Measurements from ENCODE around the gene TSPAN11.

The TSPAN11 gene

DNA sequence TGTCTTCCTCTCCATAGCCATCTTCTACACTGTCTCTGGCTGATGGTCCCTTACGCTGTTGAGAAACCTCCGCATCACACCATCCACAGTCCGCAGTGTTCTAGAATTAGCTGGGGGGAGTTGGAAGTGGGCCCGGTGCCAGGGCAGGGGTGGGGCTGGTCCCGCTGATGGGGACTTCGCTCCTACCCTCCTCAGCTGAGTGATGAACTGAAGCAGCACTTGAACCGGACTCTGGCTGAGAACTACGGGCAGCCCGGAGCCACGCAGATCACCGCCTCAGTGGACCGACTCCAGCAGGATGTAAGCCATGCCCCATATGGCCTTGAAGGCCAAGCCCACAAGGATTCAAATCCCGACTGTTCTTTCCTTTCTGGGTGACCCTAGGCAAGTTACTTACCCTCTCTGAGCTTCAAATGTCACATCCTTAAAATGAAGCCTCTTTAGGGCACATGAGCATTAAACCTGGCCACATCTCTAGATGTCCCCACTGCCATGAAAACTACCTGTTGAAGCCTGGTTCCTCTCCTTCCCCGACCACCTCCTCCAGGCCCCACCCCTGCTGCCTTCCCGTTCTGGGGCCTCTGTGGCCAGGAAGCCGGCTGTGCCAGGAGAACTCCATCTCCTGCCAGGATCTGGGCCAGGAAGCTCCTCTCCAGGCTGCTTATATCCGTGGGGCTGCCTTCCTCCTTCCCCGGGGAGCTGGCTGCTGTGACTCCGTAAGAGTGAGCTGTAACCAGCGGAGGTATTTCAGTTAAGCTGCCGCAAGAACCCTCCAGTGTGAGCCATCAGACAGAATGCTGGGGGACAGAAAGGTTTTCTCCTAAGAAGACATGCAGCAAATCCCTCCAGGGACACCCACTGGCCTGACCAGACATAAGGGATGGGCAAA lies 53.1 kb downstream of the TSPAN11 start:
- no peak for DNase-seq (ENCODE audit: low read depth in 2 of 2)

DNA sequence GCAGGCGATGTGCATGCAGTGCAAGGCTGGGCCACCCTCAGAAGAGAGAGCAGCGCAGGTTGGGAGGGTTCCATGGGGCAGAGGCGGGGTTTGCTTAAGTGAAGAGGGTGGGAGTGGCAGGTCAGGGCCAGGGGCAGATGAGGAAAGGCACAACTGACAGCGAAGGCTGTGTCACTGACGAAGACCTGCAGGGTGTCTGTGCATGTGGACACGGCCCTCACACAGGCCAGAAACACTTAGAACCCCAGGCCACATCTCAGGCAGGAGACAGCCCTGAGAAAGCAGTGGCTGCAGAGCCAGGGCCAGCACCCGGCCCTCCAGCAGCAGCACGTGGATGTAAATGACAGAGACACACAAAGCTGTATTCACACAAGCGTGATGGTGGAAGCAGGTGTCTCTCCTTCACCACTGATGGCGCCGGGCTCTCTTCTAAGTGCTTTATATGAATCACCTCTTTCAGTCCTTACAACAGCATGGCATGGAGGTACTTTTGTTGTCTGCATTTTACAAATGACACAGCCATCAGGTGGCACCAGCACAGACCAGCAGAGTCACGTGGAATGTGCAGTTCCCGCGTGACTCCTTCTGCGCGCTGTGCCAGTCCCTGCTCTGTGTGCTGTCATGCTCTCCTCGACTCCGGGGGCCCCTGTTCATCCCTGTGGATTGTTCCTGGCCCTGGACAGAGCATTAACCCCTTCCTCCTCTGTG lies 54.6 kb downstream of the TSPAN11 start:
- no peak for DNase-seq (ENCODE audit: low read depth in 2 of 2)

DNA sequence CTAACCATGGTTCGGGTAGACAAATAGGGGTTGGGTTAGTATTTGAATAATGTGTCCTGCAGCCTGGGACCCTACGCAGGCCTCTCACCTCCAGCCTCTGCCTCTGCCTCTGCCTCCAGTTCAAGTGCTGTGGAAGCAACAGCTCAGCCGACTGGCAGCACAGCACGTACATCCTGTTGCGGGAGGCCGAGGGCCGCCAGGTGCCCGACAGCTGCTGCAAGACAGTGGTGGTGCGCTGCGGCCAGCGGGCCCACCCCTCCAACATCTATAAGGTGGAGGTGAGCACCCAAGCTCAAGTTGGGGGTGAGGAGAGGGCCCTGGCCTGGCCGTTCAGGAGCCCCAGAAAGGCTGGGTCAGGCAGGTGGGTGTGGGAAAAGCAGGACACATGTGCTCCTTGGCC lies 55.9 kb downstream of the TSPAN11 start:
- DNase-seq (ENCODE audit: low read depth in 2 of 2): no peak

DNA sequence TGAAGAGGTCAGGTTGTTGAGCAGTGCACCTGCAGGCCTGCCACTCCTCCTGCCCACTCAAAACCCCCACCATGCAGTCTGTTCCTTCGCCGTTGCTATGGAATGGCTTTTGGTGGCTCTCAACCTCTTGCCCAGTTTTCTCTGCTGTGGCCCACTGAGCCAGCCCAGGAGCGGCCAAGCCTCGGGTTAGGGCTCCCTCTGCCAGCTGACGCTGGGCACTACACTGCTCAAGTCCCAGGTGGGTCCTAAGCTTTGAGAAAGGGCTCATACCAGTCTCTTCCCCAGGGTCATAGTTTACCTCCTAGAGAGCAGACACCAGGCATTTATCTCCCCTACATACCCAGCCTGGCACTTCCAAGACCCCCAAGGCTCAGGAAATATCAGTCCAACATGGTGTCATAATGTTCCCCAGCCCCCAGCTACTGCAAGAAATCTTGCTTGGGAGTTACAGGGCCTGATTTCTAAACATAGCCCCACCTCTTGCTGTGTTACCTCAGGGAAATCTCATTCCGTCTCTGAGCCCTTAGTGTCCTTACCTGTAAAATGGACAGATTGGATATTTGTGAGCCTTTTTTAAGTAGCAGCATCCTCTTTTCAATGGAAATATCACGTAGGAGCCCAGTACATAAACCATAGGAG lies 59.4 kb downstream of the TSPAN11 start:
- DNase-seq (ENCODE audit: low read depth in 2 of 2): peak in 1 of 2 experiments; percentile 20

DNA sequence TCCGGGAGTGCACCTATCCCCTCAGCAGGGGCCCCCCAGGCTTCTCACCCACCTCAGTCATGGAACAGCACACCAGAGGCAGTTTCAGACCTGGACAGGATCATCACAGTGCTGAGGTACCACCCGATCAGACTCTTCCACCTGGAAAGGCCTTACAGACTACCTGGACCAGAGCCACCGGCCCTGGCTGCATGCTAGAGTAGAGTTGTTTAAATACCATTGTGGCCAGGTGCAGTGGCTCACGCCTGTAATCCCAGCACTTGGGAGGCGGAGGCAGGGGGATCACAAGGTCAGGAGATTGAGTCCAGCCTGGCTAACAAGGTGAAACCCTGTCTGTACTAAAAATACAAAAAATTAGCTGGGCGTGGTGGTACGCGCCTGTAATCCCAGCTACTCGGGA lies 61.5 kb downstream of the TSPAN11 start:
- DNase-seq (ENCODE audit: low read depth in 2 of 2): no peak

DNA sequence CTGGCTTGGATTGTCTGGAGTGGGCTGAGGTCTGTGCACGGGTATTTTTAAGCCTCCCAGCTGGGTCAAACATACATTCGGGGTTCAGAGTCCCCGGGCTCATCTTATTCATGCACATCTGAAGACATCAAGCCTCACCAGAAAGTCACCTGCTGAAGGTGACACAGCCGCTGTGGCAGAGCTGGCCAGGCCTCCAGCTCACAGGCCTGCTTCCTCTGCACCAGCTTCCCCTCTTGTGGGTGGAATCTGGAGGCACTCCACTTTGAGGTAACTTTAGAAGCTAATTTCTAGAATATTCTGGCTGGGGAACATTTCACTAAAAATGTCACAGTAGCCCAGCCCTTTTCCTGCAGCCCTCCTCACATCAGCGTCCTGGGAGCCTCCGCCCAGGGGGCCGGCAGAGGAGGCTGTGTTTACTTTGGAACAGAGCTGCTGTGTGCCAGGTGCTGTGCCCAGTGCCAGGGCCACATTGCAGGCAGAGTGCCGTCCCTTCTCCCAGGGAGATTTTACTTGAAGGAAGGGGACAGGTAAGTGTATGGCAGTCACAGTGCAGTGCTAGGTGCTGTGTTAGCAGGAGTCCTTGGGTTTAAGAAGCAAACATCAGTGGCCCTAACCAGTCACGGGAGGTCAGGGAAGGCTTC lies 62.2 kb downstream of the TSPAN11 start:
- DNase-seq (ENCODE audit: low read depth in 2 of 2): no peak

DNA sequence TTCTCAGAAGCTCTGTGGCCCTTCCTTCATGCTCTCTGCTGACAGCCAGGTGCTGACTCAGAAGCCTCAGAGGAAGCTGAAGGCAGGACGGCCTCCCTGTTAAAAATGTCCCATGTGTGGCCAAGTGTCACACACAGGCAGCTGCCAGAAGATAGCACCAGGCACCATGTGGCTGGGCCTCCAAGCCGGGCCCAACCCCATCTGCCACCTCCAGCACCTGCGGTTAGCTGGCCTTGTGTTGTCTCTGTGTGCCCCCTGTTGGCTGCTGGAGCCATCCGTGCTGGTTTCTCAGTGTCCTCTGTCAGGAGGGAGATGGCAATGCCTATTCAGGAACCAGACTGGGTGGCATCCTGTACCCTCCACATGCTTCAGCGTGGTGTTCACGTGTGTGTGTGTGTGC lies 63.2 kb downstream of the TSPAN11 start:
- no peak for DNase-seq (ENCODE audit: low read depth in 2 of 2)

DNA sequence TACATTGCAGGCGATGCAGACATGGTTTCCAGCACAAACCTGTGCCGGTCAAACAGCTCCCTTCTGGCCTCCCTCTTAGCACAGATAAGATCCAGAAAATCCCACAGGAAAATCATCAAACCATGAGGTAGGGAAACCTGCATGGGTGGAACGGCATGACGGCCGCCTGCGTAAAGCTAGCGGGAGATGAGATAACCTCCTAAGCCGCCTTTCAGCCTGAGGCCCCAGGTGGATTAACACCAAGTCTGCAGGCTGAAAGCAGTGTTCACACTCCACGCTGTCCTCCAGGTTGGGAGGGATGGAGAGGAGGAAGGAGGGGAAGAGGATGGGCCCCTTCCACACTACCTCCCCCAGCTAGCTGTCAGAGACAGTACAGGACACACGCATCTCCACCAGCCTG lies 63.8 kb downstream of the TSPAN11 start:
- no peak for DNase-seq (ENCODE audit: low read depth in 2 of 2)

DNA sequence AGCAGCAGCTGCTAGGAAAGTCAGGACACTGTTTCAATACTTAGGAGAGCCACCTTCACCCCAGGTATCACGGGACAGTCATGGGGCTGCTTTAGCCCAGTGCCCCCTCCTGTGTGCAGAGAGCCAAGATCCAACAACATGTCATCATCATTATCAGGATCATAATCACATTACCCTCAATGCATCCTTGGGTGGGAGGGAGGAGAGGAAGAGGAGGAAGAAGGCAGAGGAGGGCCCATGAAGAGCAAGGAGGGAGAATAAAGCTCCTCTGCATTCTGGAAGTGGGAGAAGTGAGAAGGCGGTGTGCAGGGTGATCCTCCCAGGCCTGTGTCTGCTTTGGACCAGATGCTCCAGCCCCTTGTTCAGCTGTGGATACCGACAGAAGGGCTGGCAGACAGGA lies 64.2 kb downstream of the TSPAN11 start:
- no peak for DNase-seq (ENCODE audit: low read depth in 2 of 2)

DNA sequence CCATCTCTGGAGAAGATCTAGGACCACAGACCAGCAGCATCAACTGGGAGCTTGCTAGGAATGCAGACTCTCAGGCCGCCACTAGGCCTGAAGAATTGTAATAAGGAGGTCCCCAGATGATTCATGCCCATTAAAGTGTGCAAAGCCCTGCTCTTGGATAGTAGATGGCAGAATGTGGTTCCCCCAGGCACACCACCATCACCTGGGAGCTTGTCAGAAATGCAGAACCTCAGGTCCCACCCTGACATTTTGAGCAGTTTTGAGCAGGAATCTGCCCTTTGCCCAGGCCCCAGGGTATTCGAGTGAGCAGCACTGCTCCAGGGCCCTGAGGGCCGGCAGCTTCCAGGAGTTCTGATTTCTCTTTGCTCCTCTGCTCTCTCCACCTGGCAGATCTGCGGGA lies 64.9 kb downstream of the TSPAN11 start:
- no peak for DNase-seq (ENCODE audit: low read depth in 2 of 2)

DNA sequence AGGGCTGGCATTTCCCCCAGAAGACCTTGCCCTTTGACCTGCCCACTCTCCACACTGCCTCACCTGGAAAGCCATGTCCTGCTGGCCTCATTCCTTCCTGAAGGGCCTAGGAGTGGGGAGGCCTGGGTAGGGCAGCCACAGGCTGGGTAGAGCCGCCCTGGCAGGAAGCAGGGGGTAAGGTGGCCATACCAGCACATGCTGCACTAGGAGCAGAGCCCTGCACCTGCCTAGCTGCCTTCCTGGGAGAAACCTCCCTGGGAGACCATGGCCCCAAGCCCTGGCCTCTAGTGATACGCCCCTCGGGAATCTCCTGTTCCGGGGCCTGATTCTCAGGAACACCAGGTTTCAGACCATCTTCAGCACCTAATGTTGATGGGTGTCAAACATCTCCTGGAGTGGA lies 65.8 kb downstream of the TSPAN11 start:
- DNase-seq (ENCODE audit: low read depth in 2 of 2): no peak

DNA sequence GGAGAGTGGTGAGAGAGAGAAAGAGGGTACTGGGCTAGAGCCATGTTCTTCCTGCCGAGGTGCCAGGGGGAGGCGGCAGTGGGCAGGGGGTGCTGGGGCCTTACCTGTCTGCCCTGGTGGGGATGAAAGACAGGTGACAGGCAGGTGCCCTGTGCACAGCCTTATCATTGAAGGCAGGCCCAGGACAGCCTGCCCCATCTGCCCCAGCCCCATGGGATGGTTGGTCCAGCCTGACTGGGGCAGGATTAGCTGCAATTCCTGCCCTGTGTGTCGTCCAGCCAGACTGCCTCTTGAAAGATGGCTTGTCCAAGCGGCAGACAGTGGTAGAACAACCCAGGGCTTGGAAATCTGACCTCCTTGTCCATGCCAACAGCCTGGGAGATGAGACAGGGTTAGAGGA lies 67.2 kb downstream of the TSPAN11 start:
- DNase-seq (ENCODE audit: low read depth in 2 of 2): no peak

DNA sequence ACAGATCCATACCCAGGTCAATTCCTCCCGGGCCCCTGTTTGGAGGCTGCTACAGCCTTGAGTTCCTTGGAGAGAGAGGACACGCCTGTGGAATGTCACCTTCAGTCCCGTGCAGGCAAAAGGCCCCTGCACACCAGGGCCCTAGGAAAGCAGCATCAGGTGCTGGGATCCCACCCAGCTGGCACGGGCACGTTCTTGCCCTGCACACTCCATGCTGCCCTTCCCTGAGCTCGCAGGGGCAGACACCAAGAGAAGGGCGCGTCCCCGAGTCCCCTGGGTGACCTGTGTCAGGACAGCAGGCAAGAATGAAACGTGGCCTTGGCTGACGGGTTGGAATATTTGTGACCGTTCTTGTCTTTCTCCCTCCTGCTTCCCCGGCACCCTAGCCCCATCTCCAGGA lies 67.7 kb downstream of the TSPAN11 start:
- DNase-seq (ENCODE audit: low read depth in 2 of 2): no peak

DNA sequence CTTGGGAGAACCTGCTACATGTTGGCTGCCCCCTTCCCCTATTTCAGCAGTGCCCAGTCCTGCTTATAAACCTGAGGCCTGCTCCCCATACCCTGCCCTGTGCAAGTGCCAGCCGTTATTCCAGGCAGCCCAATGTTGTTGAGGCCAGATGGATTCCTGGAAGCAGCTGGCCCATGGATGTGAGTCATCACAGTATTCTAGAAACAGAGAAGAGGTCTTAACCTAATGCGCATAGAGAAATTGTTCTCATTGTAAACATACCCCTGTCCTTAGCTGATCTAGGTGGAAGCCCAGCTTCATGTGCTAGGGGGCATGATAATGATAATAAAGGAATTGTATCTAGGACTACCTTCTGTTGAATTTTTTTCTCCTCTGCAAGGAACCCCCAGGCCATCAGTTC lies 69.7 kb downstream of the TSPAN11 start:
- no peak for DNase-seq (ENCODE audit: low read depth in 2 of 2)

DNA sequence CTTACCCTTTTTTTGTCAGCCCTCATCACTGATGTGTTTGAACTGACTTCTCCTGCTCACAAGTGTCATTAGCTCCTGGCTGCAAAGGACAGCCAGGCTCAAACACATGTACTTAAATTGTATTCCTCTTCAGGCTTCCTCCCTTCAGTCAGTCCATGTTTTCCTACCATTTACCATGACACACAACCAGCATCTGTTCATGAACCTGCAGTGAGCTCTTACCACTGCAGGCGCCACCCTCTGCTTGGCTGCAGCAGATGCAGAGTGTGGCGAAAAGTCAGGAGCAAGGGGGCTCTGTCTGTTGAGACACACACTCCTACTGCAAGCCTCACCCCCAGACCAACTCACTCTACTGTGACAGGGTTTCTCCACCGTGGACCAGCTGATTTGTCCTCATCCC lies 70.2 kb downstream of the TSPAN11 start:
- no peak for DNase-seq (ENCODE audit: low read depth in 2 of 2)

DNA sequence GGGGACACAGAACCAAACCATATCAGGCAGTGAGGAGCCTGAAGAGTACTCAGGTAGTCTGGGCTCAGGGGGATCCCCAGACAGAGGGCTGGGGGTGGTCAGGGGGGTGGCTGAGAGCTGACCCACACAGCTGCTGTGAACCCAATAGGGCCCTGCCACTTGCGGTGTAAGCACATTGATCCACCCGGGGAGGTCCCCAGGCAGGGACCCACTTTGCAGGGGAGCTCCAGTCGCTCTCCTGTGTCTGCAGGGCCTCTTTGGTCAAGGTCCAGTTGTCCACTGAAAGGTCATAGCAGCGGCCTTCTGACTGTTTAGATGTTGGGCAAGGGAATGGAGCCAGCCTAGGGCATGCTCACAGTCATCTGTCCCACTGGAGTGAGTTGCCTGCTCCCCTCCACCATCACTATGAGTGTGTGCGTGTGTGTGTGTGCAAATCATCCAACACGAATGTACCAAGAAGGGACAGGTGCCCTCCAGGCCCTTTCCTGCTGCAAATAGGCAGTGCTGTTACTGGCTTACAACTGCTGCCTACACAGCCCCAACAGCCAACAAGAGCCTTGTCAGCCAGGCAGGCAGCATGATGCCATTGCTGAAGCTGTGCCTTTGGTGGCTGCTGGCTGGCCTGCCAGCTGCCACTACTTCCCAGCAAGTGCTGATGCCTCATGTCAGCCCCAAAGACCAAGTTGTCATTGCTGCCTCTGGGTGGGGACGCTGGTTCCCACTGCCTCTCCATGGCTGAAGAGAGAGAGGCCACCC lies 71.3 kb downstream of the TSPAN11 start:
- no peak for DNase-seq (ENCODE audit: low read depth in 2 of 2)

DNA sequence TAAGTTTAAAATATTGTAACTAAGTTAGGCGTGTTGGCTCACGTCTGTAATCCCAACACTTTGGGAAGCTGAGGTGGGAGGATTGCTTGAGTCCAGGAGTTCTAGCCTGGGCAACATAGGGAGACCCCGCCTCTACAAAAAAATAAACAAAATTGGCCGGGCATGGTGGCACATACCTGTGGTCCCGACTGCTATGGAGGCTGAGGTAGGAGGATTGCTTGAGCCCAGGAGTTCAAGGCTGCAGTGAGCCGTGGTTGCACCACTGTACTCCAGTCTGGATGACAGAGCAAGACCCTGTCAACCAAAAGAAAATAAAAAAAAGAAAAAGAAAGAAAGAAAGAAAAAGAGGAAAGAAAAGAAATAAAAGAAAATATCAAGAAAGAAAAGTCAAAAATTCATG lies 72.5 kb downstream of the TSPAN11 start:
- no peak for DNase-seq (ENCODE audit: low read depth in 2 of 2)

DNA sequence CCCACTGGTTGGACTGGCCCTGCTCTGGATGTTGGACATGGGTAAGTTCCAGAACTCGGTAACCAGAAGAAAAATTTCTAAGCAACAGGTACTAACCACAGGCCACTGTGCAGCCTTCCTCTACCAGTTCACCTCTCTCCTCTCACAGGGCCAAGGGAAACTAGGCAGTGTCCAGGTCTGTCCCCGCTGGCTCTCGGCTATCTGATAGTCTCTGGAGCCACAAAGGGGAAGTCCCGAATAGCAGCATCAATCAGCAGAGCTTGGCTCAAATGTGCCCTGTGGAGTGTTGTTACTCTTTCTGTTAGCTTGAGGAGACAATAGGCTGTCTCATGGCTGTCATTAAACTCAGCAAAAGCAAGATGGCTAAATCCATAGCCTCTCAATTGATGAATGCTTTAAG lies 73.2 kb downstream of the TSPAN11 start:
- DNase-seq (ENCODE audit: low read depth in 2 of 2): no peak

DNA sequence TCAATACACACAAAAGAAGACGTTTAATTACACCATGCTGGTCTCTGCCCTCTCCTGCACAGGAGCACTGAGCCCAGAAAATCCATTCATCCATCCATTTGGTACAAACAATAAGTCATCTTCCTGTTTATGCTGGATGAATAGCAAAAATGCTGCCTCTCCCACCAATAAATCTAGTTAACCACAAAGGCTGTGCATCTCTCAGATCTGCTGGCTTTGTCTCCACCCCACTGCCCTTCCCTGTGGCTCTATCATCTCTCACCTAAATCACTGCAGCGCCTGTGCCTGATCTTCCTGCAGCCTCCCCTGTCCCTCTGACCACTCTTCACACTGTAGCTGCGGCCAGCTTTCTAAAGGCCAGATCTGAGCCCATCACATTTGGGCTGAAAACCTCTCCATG lies 74.2 kb downstream of the TSPAN11 start:
- no peak for DNase-seq (ENCODE audit: low read depth in 2 of 2)

DNA sequence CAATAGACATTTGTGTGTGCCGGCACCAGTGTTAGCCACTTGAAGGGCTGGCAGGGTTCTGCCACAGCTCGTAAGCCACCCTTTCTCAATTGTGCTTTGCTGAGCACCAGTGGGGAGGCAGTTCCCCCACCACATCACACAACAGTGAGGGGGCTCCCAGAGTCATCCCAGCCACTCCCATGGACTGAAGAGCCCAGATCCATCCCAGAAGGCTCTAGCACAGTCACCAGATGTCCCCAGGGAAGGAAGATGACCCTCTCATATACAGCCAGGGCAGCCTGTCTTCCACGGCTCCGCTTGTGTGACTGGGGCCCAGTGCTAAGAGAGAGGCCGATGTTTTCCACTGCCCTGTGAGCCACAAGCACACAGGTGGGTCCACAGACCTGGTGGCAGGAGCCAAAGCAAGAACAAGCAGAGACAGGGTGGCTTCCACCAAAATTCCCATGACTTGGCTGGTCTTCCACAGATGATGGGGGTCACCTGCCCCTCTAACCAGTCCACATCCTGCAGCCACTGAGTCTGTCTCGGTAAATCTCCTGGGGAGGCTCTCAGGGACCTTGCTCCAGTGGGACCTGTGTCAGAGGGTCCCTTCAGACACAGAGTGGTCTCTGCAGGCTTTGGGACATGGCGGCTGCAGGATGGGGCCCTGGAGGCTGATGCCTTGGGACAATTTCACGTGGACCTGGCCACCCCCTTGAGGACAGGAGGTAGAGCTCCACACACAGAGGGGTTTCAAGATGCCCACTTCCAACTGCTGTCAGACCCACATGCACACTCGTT lies 75.2 kb downstream of the TSPAN11 start:
- DNase-seq (ENCODE audit: low read depth in 2 of 2): no peak

DNA sequence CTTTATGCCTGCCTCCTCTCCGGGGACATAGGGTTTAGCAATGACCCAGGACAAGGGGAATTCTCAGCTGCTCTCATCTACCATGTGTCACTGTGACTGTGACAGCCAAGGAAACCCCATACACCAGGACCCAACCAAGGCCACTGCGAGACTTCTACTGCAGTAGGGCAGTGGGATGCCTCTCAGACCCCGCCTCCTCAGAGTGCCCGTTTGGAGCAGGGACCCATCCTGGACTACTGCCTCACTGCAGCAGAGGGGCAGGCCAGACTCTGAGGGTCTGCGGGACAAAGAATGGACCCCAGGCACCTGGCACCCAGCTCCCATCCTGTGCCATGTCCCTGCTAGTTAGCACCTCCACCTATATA lies 75.8 kb downstream of the TSPAN11 start:
- no peak for DNase-seq (ENCODE audit: low read depth in 2 of 2)
